Hematopoietic multipotent progenitor cell treated with erythropoietin and hydrocortisone succinate and interleukin-3 and kit ligand, for 4 days (in vitro differentiated cells): Measurements from ENCODE around the gene PTPRE.
A peak's percentile ranks its signal among the peaks of the same experiment; 100 is the strongest.

Experiments
- DNase-seq: peaks from one replicate; pipeline ENCODE4 v3.0.0-alpha.2; 2015

Gene PTPRE

GRCh38 chr10:128005858-128006257, 99.0 kb downstream of the PTPRE start:
- DNase-seq = no peak

- DNase-seq = no peak
Measured at GRCh38 chr10:128007056-128007455, 100.2 kb downstream of the PTPRE start.

- DNase-seq = no peak
Measured at GRCh38 chr10:128007971-128008370, 101.1 kb downstream of the PTPRE start.

GRCh38 chr10:128008521-128009250, 101.8 kb downstream of the PTPRE start:
- no peak for DNase-seq

GRCh38 chr10:128009372-128010126, 102.6 kb downstream of the PTPRE start:
- no peak for DNase-seq

GRCh38 chr10:128011059-128011979, 104.4 kb downstream of the PTPRE start:
- DNase-seq = peak; percentile 86

- DNase-seq = no peak
Measured at GRCh38 chr10:128013626-128014025, 106.7 kb downstream of the PTPRE start.

- DNase-seq = no peak
Measured at GRCh38 chr10:128014236-128014635, 107.3 kb downstream of the PTPRE start.

GRCh38 chr10:128016423-128017060, 109.6 kb downstream of the PTPRE start:
- DNase-seq = no peak

- DNase-seq = no peak
Measured at GRCh38 chr10:128017822-128018221, 110.9 kb downstream of the PTPRE start.

- peak; percentile 30 for DNase-seq
Measured at GRCh38 chr10:128018236-128018635, 111.3 kb downstream of the PTPRE start.

GRCh38 chr10:128018691-128019090, 111.8 kb downstream of the PTPRE start:
- DNase-seq = no peak

- DNase-seq = no peak
Measured at GRCh38 chr10:128022261-128023196, 115.6 kb downstream of the PTPRE start.

GRCh38 chr10:128024426-128024825, 117.5 kb downstream of the PTPRE start:
- DNase-seq = no peak

- DNase-seq = no peak
Measured at GRCh38 chr10:128025437-128025836, 118.5 kb downstream of the PTPRE start.

GRCh38 chr10:128025951-128026350, 119.0 kb downstream of the PTPRE start:
- no peak for DNase-seq

GRCh38 chr10:128026615-128027300, 119.9 kb downstream of the PTPRE start:
- peak; percentile 36 for DNase-seq

GRCh38 chr10:128027306-128027705, 120.4 kb downstream of the PTPRE start:
- DNase-seq = no peak

GRCh38 chr10:128027822-128028507, 121.1 kb downstream of the PTPRE start:
- DNase-seq = no peak
